K562 (cell line): ENCODE measurements around the gene CUEDC2. TPM values are rescaled to one million over a fixed set of nuclear protein-coding genes. Genes with fewer than 3 reads are reported as not detected.

ENCODE experiments used
- ATAC-seq: fragments of 200-7000 bp; cut with Tn5 transposase; 3 replicates; pipeline ENCODE4 v1.9.1; 2020; ENCODE audit warnings: moderate library complexity
- BruUV-seq: library from RNA; stranded (reverse); fragments of 400-500 nt; replicated peaks from 2 replicates; lab custom pipeline; 2021; lab: Mats Ljungman, UMichigan
- CTCF ChIA-PET: fragments of 300-600 bp; formaldehyde crosslinking; extraction: SDS; loops from one replicate; lab custom pipeline; 2021; ENCODE audit warnings: low intra/inter-chr PET ratio; lab: Yijun Ruan, JAX
- POLR2A ChIA-PET: fragments of 300-600, 350-650 bp; sonication (Branson Sonifier 250); formaldehyde crosslinking; extraction: SDS; loops from one replicate; lab custom pipeline; 2021; ENCODE audit warnings: antibody characterized with exemption, inconsistent platforms; lab: Yijun Ruan, JAX
- DNase-seq, 4 experiments: peaks; one replicate each; pipeline versions ENCODE4 v3.0.0 to v3.0.0-alpha.2; 2011 to 2018; ENCODE audit warnings: low spot score in 3 of 4, mixed read lengths in 3 of 4; ENCODE audit errors: extremely low read depth in 1 of 4
- FAIRE-seq: peaks from 2 replicates; lab custom pipeline; 2011; peaks lifted over from hg19 to GRCh38; lab: Jason Lieb, UNC
- H2AFZ ChIP-seq: 2 replicates; pipeline ENCODE4 v1.6.0; 2011; ENCODE audit warnings: low read depth, low read length, control low read depth, inconsistent platforms
- H3K27ac ChIP-seq: fragments of 200-600 bp; 3 replicates; pipeline ENCODE4 v1.8.0; 2011; ENCODE audit warnings: low read depth, mild to moderate bottlenecking, control low read depth, inconsistent platforms, low read length, moderate library complexity, mixed read lengths; ENCODE audit errors: extremely low read depth
- H3K27me3 ChIP-seq, 2 experiments: fragments of 300-600 bp in 1 of 2; 2 replicates in 1 of 2; 3 replicates in 1 of 2; pipeline versions ENCODE4 v1.6.0 to v1.8.0; 2011; ENCODE audit warnings: inconsistent platforms in 2 of 2, low read length in 2 of 2, mild to moderate bottlenecking in 1 of 2, mixed read lengths in 1 of 2, moderate library complexity in 1 of 2; ENCODE audit not compliant: control insufficient read depth in 2 of 2, insufficient read depth in 2 of 2
- H3K36me3 ChIP-seq: fragments of 300-600 bp; 3 replicates; pipeline ENCODE4 v1.8.0; 2011; ENCODE audit warnings: mild to moderate bottlenecking, low read length, inconsistent platforms; ENCODE audit not compliant: control insufficient read depth, insufficient read depth
- H3K4me1 ChIP-seq, 2 experiments: fragments of 200-600 bp in 1 of 2; replicated peaks in 1 of 2; 2 replicates in 1 of 2; 3 replicates in 1 of 2; pipeline versions ENCODE4 v1.5.1 to v1.8.0; 2011; ENCODE audit warnings: inconsistent platforms in 2 of 2, low read length in 2 of 2, mild to moderate bottlenecking in 1 of 2, mixed read lengths in 1 of 2, moderate library complexity in 1 of 2; ENCODE audit not compliant: control insufficient read depth in 2 of 2, insufficient read depth in 2 of 2
- H3K4me2 ChIP-seq: 2 replicates; pipeline ENCODE4 v1.6.1; 2011; ENCODE audit warnings: low read length, control low read depth, inconsistent platforms, mixed read lengths; ENCODE audit not compliant: insufficient read depth
- H3K4me3 ChIP-seq: fragments of 200-600 bp; sonication (generic), shearing (Covaris generic); 2 replicates; pipeline ENCODE4 v1.5.1; 2016; ENCODE audit warnings: control low read depth, inconsistent platforms
- H3K79me2 ChIP-seq: fragments of 200-600 bp; 3 replicates; pipeline ENCODE4 v1.8.0; 2011; ENCODE audit warnings: low read length, inconsistent platforms; ENCODE audit not compliant: control insufficient read depth, insufficient read depth
- H3K9ac ChIP-seq, 2 experiments: 2 replicates each; pipeline versions ENCODE4 v1.6.0 to v1.6.1; 2011; ENCODE audit warnings: low read depth in 2 of 2, low read length in 2 of 2, control low read depth in 1 of 2, inconsistent platforms in 1 of 2, mild to moderate bottlenecking in 1 of 2, mixed read lengths in 1 of 2; ENCODE audit not compliant: insufficient read depth in 1 of 2
- H3K9me1 ChIP-seq: one replicate; pipeline ENCODE4 v1.6.0; 2011; ENCODE audit warnings: inconsistent platforms, mild to moderate bottlenecking, low read length, moderate library complexity; ENCODE audit not compliant: control insufficient read depth, insufficient read depth
- H3K9me3 ChIP-seq: replicated peaks from 2 replicates; pipeline ENCODE4 v1.5.1; 2011; ENCODE audit warnings: low read depth, low read length, inconsistent platforms; ENCODE audit not compliant: control insufficient read depth, insufficient read depth
- H4K20me1 ChIP-seq: replicated peaks from 2 replicates; pipeline ENCODE4 v1.6.1; 2011; ENCODE audit warnings: low read length, inconsistent platforms, mixed read lengths; ENCODE audit not compliant: control insufficient read depth, insufficient read depth
- ADNP ChIP-seq: fragments of 200-800 bp; sonication (Bioruptor generic); IDR thresholded peaks from 2 replicates; pipeline ENCODE4 v1.6.1; 2016; ENCODE audit warnings: missing genetic modification characterization, missing compliant biosample characterization
- MTF1 ChIP-seq: fragments of 250-450 bp; sonication (Bioruptor Pico); IDR thresholded peaks from 2 replicates; pipeline ENCODE4 v1.9.0; 2021; ENCODE audit warnings: moderate library complexity, mild to moderate bottlenecking, inconsistent platforms, borderline replicate concordance
- PCBP1 ChIP-seq: fragments of 200-400 bp; formaldehyde crosslinking; IDR thresholded peaks from 2 replicates; pipeline ENCODE4 v1.6.1; 2018; ENCODE audit warnings: mild to moderate bottlenecking, low read depth, low read length; ENCODE audit not compliant: poor library complexity, severe bottlenecking
- PRDM10 ChIP-seq: fragments of 450-650 bp; IDR thresholded peaks from 2 replicates; pipeline ENCODE4 v1.6.1; 2018; ENCODE audit not compliant: partially characterized antibody
- SRF ChIP-seq, 2 experiments: fragments of 250-450, 450-650 bp in 1 of 2; sonication (Bioruptor Pico) in 1 of 2; sonication (generic) in 1 of 2; formaldehyde crosslinking; IDR thresholded peaks; 2 replicates each; pipeline versions ENCODE4 v1.5.0 to v1.5.1; 2020 to 2022; ENCODE audit warnings: mild to moderate bottlenecking in 1 of 2, missing genetic modification reagents in 1 of 2
- ZNF785 ChIP-seq: fragments of 250-450 bp; sonication (Bioruptor Pico); IDR thresholded peaks from 2 replicates; pipeline ENCODE4 v1.4.0; 2020; ENCODE audit warnings: mild to moderate bottlenecking
- WGBS: fragments of 100-300 bp; shearing (Covaris generic); methylation state at CpG from one replicate; pipeline ENCODE4 v1.1.6; 2016; ENCODE audit warnings: low coverage, mixed read lengths; ENCODE audit not compliant: insufficient coverage; ENCODE audit errors: missing lambda C conversion rate; 5-methylcytosine and 5-hydroxymethylcytosine counted together
- in situ Hi-C: fragments of 300-500 bp; cut with MboI; formaldehyde crosslinking; loops from 4 replicates; pipeline ENCODE4 v1.15.0; 2018; ENCODE audit warnings: inconsistent platforms, mixed read lengths
- intact Hi-C: fragments of 100-400 bp; cut with micrococcal nuclease; formaldehyde crosslinking; loops from 2 replicates; pipeline ENCODE4 v1.14.2; 2022
- polyA plus RNA-seq, 8 experiments: library from polyadenylated mRNA; depleted of rRNA in 4 of 8; stranded (reverse) in 5 of 8; unstranded in 3 of 8; fragments of >200 nt; fragmentation: Nextera tagmentation in 2 of 8; fragmentation: Illumina TruSeq in 1 of 8; extraction: Ambion mirVana in 2 of 8; extraction: Trizol in 1 of 8; gene quantifications; 2 replicates each; pipeline versions ENCODE4 v1.2.1 to v1.2.3, GENCODE V29; 2011 to 2014; ENCODE audit warnings: inconsistent platforms in 1 of 8, missing spikeins in 1 of 8
- total RNA-seq, 7 experiments: library from RNA; depleted of rRNA in 6 of 7; stranded (reverse); fragments of >200 nt in 6 of 7; fragmentation: Illumina TruSeq in 2 of 7; extraction: Trizol in 2 of 7; gene quantifications; 2 replicates each; pipeline versions ENCODE4 v1.2.1 to v1.2.3, GENCODE V29; 2011 to 2021; ENCODE audit warnings: low replicate concordance in 1 of 7

Gene CUEDC2
- total and polyA plus RNA-seq, 9 of the 15 experiments (the other 6 are each of a cell fraction or from before 2014, with no cell fraction given): 8.5 to 48.9 (median 27.4) TPM

GRCh38 chr10:102413806-102414561 is 18.4 kb downstream of the CUEDC2 start:
- DNase-seq (no peak), FAIRE-seq (no peak), ATAC-seq (no peak)
- H3K9ac ChIP-seq: no peak overlapping the region
- H3K9me3 ChIP-seq: no peaks in the 10 kb centered on the region
- H3K36me3 ChIP-seq: no peaks in the 10 kb centered on the region
- WGBS: 6% methylated on average over 6 of the region's 16 CpGs
- intact Hi-C loops: no loop called here
- no TSS peak for BruUV-seq
- H3K27ac ChIP-seq: no peak overlapping the region
- H2AFZ ChIP-seq: no peak overlapping the region
- H4K20me1 ChIP-seq: no peaks in the 10 kb centered on the region
- TF ChIP-seq MTF1 (CRISPR knock-in tag): no peak
- no peak for TF ChIP-seq ADNP (tag)
- TF ChIP-seq ZNF785 (CRISPR knock-in tag): no peak
- no peak for TF ChIP-seq SRF (CRISPR knock-in tag; IDR thresholded peaks at IDR 0.05)
- TF ChIP-seq PCBP1: no peak
- TF ChIP-seq PRDM10: no peak
- TF ChIP-seq, all 486 proteins: peak for 0
- in situ Hi-C loops: no loop called here
- CTCF ChIA-PET: no interaction called here
- Histone ChIP-seq H3K4me1 (peaks cover 0 to 35% of the 10 kb centered on the region in 2 experiments; a peak in 3 of 5 replicates), H3K79me2 (no peaks in the 10 kb centered on the region), H3K9me1 (no peaks in the 10 kb centered on the region), H3K4me2 (no peak overlapping the region), H3K27me3 (peaks cover 10 to 37% of the 10 kb centered on the region in 2 experiments; a peak in 3 of 5 replicates), H3K4me3 (no peak overlapping the region)
- POLR2A ChIA-PET: interaction anchor here (1.0 kb wide), 1 partner anchor 12 kb away, joined by 3 read pairs; no protein-coding TSS in a partner anchor
